Measurements from ENCODE around the gene RNF19B.

Gene RNF19B

GRCh38 chr1:32898958-32899357, 65.7 kb downstream of the RNF19B start:
- no peak overlapping the region for H3K4me3 ChIP-seq (ENCODE audit: low read depth, low read length)
- TF ChIP-seq CTCF (IDR thresholded peaks at IDR 0.05; ENCODE audit: low read depth, low read length): no peak

- TF ChIP-seq CTCF (IDR thresholded peaks at IDR 0.05; ENCODE audit: low read depth, low read length): no peak
- H3K4me3 ChIP-seq (ENCODE audit: low read depth, low read length): no peak overlapping the region
Observed at GRCh38 chr1:32898056-32898455, 66.6 kb downstream of the RNF19B start.

- TF ChIP-seq CTCF (IDR thresholded peaks at IDR 0.05; ENCODE audit: low read depth, low read length): no peak
- no peak overlapping the region for H3K4me3 ChIP-seq (ENCODE audit: low read depth, low read length)
Observed at GRCh38 chr1:32897082-32898049, 67.2 kb downstream of the RNF19B start.

- H3K4me3 ChIP-seq (ENCODE audit: low read depth, low read length): no peak overlapping the region
- no peak for TF ChIP-seq CTCF (IDR thresholded peaks at IDR 0.05; ENCODE audit: low read depth, low read length)
Observed at GRCh38 chr1:32896451-32896850, 68.2 kb downstream of the RNF19B start.

GRCh38 chr1:32895325-32896215, 69.0 kb downstream of the RNF19B start:
- no peak for TF ChIP-seq CTCF (IDR thresholded peaks at IDR 0.05; ENCODE audit: low read depth, low read length)
- H3K4me3 ChIP-seq (ENCODE audit: low read depth, low read length): no peak overlapping the region

GRCh38 chr1:32894681-32895080, 69.9 kb downstream of the RNF19B start:
- TF ChIP-seq CTCF (IDR thresholded peaks at IDR 0.05; ENCODE audit: low read depth, low read length): no peak
- no peak overlapping the region for H3K4me3 ChIP-seq (ENCODE audit: low read depth, low read length)

Measured in WI38 (cell line).